Epithelial cell of prostate (primary cell): ENCODE measurements around the gene SEZ6L2.
"Not testable (repeated sequence)": the region's sequence is repeated elsewhere in the genome, so short reads cannot be mapped to it uniquely, and the experiment has no call there.

Experiments
- DNase-seq: peaks from one replicate; pipeline ENCODE4 v3.0.0-alpha.2; 2011; ENCODE audit warnings: low read depth, low spot score
- H3K27ac ChIP-seq: fragments of 450-650 bp; 2 replicates; pipeline ENCODE4 v1.5.1; 2017; ENCODE audit warnings: mild to moderate bottlenecking

Gene SEZ6L2

GRCh38 chr16:29858149-29858849 is 41.1 kb downstream of the SEZ6L2 start:
- DNase-seq, result no peak

GRCh38 chr16:29857133-29857760 is 42.1 kb downstream of the SEZ6L2 start:
- H3K27ac ChIP-seq, result no peak overlapping the region
- no peak for DNase-seq

More at GRCh38 chr16:29858149-29858849, 41.1 kb downstream of the SEZ6L2 start:
- no peak overlapping the region for H3K27ac ChIP-seq

GRCh38 chr16:29854520-29855100 is 44.7 kb downstream of the SEZ6L2 start:
- H3K27ac ChIP-seq, result no peak overlapping the region
- DNase-seq, result no peak

- DNase-seq, result no peak
- no peak overlapping the region for H3K27ac ChIP-seq
These were observed 46.7 kb downstream of the SEZ6L2 start for GRCh38 chr16:29852654-29853053.

- no peak for DNase-seq
- no peak overlapping the region for H3K27ac ChIP-seq
These were observed 48.4 kb downstream of the SEZ6L2 start for GRCh38 chr16:29850998-29851397.

GRCh38 chr16:29849505-29849904 is 49.8 kb downstream of the SEZ6L2 start:
- H3K27ac ChIP-seq, result no peak overlapping the region
- no peak for DNase-seq

GRCh38 chr16:29848420-29849297 is 50.7 kb downstream of the SEZ6L2 start:
- peak; percentile 10 for DNase-seq
- H3K27ac ChIP-seq, result no peak overlapping the region

- H3K27ac ChIP-seq, result no peak overlapping the region
- no peak for DNase-seq
These were observed 53.7 kb downstream of the SEZ6L2 start for GRCh38 chr16:29845656-29846055.

- no peak overlapping the region for H3K27ac ChIP-seq
- no peak for DNase-seq
These were observed 54.6 kb downstream of the SEZ6L2 start for GRCh38 chr16:29844575-29845331.

GRCh38 chr16:29843931-29844330 is 55.4 kb downstream of the SEZ6L2 start:
- no peak for DNase-seq
- no peak overlapping the region for H3K27ac ChIP-seq

GRCh38 chr16:29842732-29843346 is 56.5 kb downstream of the SEZ6L2 start:
- DNase-seq, result no peak
- no peak overlapping the region for H3K27ac ChIP-seq

GRCh38 chr16:29841631-29842030 is 57.7 kb downstream of the SEZ6L2 start:
- no peak overlapping the region for H3K27ac ChIP-seq
- DNase-seq, result no peak

GRCh38 chr16:29840240-29840639 is 59.1 kb downstream of the SEZ6L2 start:
- H3K27ac ChIP-seq, result no peak overlapping the region

GRCh38 chr16:29839822-29840221 is 59.5 kb downstream of the SEZ6L2 start:
- DNase-seq, result no peak
- H3K27ac ChIP-seq, result no peak overlapping the region

More at GRCh38 chr16:29840240-29840639, 59.1 kb downstream of the SEZ6L2 start:
- DNase-seq, result no peak

- no peak for DNase-seq
- no peak overlapping the region for H3K27ac ChIP-seq
These were observed 61.5 kb downstream of the SEZ6L2 start for GRCh38 chr16:29837841-29838240.

- DNase-seq, result no peak
These were observed 62.7 kb downstream of the SEZ6L2 start for GRCh38 chr16:29836623-29837022.

GRCh38 chr16:29835926-29836325 is 63.4 kb downstream of the SEZ6L2 start:
- no peak overlapping the region for H3K27ac ChIP-seq
- no peak for DNase-seq

More at GRCh38 chr16:29836623-29837022, 62.7 kb downstream of the SEZ6L2 start:
- no peak overlapping the region for H3K27ac ChIP-seq

GRCh38 chr16:29834079-29834478 is 65.3 kb downstream of the SEZ6L2 start:
- DNase-seq, result no peak
- H3K27ac ChIP-seq, result no peak overlapping the region

GRCh38 chr16:29833219-29833618 is 66.1 kb downstream of the SEZ6L2 start:
- H3K27ac ChIP-seq, DNase-seq: not testable (repeated sequence)
